OCI-LY3 (cell line): ENCODE results near the gene PDCD2L.

Experiments
- CTCF ChIP-seq: fragments of 200-600, 300-600 bp; sonication (generic); IDR thresholded peaks from 2 replicates; pipeline ENCODE4 v1.5.1; 2014; ENCODE audit warnings: antibody characterized with exemption, low read length, low read depth
- EZH2phosphoT487 ChIP-seq: fragments of 200-600 bp; shearing (Covaris generic); IDR thresholded peaks from 2 replicates; pipeline ENCODE4 v1.6.1; 2018; ENCODE audit warnings: antibody characterized with exemption, mixed run types, low read depth

GRCh38 chr19:34375598-34375997 lies 28.6 kb upstream of the PDCD2L start:
- TF ChIP-seq CTCF: no peak
- TF ChIP-seq EZH2phosphoT487: no peak
